ENCODE data around the gene AGPAT4. TPM values are rescaled to one million over a fixed set of nuclear protein-coding genes. Genes with fewer than 3 reads are reported as not detected.
A peak's percentile ranks its signal among the peaks of the same experiment; 100 is the strongest.

Gene AGPAT4
- total RNA-seq (2016; rRNA removed; fragmentation: Illumina TruSeq; extraction: Trizol): 0.04 and 0.07 TPM in 2 replicates
- under 0.01 TPM in 1 of 2 replicates, not detected in the other for total RNA-seq (2016; cell fraction: cytosol; rRNA removed; fragmentation: Illumina TruSeq; extraction: Trizol; ENCODE audit: low read depth)
- total RNA-seq (2016; cell fraction: insoluble cytoplasmic fraction; rRNA removed; fragmentation: Illumina TruSeq; extraction: Trizol): 0.04 TPM in 2 replicates
- 0.03 and 0.22 TPM in 2 replicates for total RNA-seq (2016; cell fraction: membrane; rRNA removed; fragmentation: Illumina TruSeq; extraction: Trizol)
- total RNA-seq (2016; cell fraction: nucleus; rRNA removed; fragmentation: Illumina TruSeq; extraction: Trizol): 0.12 and 0.19 TPM in 2 replicates
- 0.13 and 0.20 TPM in 2 replicates for polyA plus RNA-seq (2011; rRNA removed)
- polyA plus RNA-seq (2011; cell fraction: cytosol; rRNA removed): 0.03 and 0.10 TPM in 2 replicates
- polyA plus RNA-seq (2011; cell fraction: nucleus; rRNA removed): 0.39 and 0.40 TPM in 2 replicates
- 0.12 and 0.33 TPM in 2 replicates for polyA plus RNA-seq (2012)
- 0.06 TPM in 1 of 2 replicates, not detected in the other for polyA plus RNA-seq (2016; cell fraction: cytosol; fragmentation: Illumina TruSeq; extraction: Trizol; ENCODE audit: low read depth)
- not detected in 2 replicates for polyA plus RNA-seq (2016; cell fraction: insoluble cytoplasmic fraction; fragmentation: Illumina TruSeq; extraction: Trizol; ENCODE audit: low read depth)
- 0.10 TPM in 1 of 2 replicates, not detected in the other for polyA plus RNA-seq (2016; cell fraction: membrane; fragmentation: Illumina TruSeq; extraction: Trizol; ENCODE audit: low read depth)
- polyA plus RNA-seq (2016; cell fraction: nucleus; fragmentation: Illumina TruSeq; extraction: Trizol; ENCODE audit: insufficient read depth, low read depth): 0.08 and 0.33 TPM in 2 replicates
- 3.9 TPM in 1 of 2 replicates, not detected in the other for polyA minus RNA-seq (2011; rRNA and poly(A)+ RNA removed; ENCODE audit: low replicate concordance)
- not detected in 2 replicates for polyA minus RNA-seq (2011; cell fraction: cytosol; rRNA and poly(A)+ RNA removed)
- polyA minus RNA-seq (2011; cell fraction: nucleus; rRNA and poly(A)+ RNA removed): 0.52 and 1.2 TPM in 2 replicates
- Bru-seq, nascent RNA: percentile 19 among the genes with signal in this experiment
- percentile 16 among the genes with signal in this experiment for BruChase-seq, experiment 1, labeled RNA remaining after a 6-hour chase
- BruChase-seq, experiment 2, labeled RNA remaining after a 2-hour chase: percentile 17 among the genes with signal in this experiment
- long read RNA-seq, experiment 1: 0 reads
- long read RNA-seq, experiment 2, partial matches to known transcripts: 1 of 1 reads
- long read RNA-seq, experiment 2, other reads (novel, unspliced or antisense): 0 of 1 reads

DNA sequence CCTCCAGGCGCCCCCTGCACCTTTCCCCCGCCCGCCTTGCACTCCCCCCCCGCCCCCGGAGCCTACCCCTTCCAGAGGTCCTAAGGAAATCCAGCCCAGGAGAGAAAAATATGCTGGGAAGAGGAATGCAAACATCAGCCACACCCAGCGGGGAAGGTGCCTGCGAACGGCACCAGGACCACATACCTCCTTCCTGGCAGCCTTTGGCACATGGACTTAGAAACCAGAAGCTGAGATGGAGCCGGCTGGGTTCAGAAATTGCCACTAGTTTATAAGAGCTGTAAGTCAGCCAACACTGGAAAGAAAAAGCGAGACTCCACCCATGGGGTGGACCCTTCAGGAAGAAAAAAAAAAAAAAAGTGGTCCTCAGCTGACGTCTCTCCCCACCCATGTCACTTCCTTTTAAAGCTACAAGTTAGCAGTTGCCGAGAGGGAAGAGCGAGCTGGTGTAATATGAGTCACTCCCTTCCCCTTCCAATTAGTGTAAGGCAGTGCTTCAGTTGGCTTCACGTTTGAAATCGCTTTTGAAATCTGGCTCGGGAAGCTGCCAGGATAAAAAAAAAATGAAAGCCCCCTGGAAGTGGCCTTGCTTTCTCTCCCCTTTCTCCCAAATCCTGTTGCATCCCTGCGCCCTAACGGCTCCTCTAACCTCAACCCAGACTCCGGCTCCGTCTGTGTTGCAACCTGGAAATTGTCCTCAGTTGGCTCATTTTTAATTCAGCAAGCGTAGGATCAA, at the start of gene AGPAT4:
TSS of gene AGPAT4 (minus strand) at position 310 of the 736 bp plus-strand sequence. CDS start 41,848 bp downstream, outside the sequence.
- FAIRE-seq (no peak), DNase-seq (ENCODE audit: low spot score) (peak; percentile 32), ATAC-seq (peak; percentile 77)
- Histone ChIP-seq H3K9ac (ENCODE audit: insufficient read depth, low read depth, low read length) (no peak within 1 kb of the TSS), H3K4me1 (ENCODE audit: insufficient read depth, low read length) (no peaks in the 10 kb centered on the region), H3K27ac (ENCODE audit: extremely low read length, insufficient read depth, low read length) (no peak within 1 kb of the TSS), H3K4me2 (ENCODE audit: low read depth, low read length) (peak within 1 kb of the TSS; percentile 34; the same call in 1 of the 2 replicates), H3K36me3 (replicated peaks in 1 of 2; ENCODE audit: control insufficient read depth in 1 of 2, insufficient read depth in 2 of 2, low read length in 2 of 2) (no peaks in the 10 kb centered on the region), H3K79me2 (ENCODE audit: insufficient read depth, low read length) (no peaks in the 10 kb centered on the region), H3K4me3 (replicated peaks in 1 of 3; ENCODE audit: insufficient read depth in 1 of 3, low read depth in 2 of 3, low read length in 3 of 3) (no peak within 1 kb of the TSS), H3K27me3 (ENCODE audit: control insufficient read depth in 1 of 2, insufficient read depth in 2 of 2, low read length in 2 of 2) (peaks cover 0 to 12% of the 10 kb centered on the region in 2 experiments; a peak in 2 of 5 replicates), H2AFZ (ENCODE audit: low read length) (no peak within 1 kb of the TSS), H4K20me1 (ENCODE audit: insufficient read depth, low read length) (no peaks in the 10 kb centered on the region), H3K9me3 (ENCODE audit: low read length) (no peaks in the 10 kb centered on the region)
- CTCF ChIA-PET (ENCODE audit: low intra/inter-chr PET ratio, low total read pairs): no interaction called here
- peak; percentile 43; the same call in 1 of the 2 replicates for TF ChIP-seq GABPB1 (CRISPR knock-in tag; IDR thresholded peaks at IDR 0.05)
- TF ChIP-seq, protein P1, sequence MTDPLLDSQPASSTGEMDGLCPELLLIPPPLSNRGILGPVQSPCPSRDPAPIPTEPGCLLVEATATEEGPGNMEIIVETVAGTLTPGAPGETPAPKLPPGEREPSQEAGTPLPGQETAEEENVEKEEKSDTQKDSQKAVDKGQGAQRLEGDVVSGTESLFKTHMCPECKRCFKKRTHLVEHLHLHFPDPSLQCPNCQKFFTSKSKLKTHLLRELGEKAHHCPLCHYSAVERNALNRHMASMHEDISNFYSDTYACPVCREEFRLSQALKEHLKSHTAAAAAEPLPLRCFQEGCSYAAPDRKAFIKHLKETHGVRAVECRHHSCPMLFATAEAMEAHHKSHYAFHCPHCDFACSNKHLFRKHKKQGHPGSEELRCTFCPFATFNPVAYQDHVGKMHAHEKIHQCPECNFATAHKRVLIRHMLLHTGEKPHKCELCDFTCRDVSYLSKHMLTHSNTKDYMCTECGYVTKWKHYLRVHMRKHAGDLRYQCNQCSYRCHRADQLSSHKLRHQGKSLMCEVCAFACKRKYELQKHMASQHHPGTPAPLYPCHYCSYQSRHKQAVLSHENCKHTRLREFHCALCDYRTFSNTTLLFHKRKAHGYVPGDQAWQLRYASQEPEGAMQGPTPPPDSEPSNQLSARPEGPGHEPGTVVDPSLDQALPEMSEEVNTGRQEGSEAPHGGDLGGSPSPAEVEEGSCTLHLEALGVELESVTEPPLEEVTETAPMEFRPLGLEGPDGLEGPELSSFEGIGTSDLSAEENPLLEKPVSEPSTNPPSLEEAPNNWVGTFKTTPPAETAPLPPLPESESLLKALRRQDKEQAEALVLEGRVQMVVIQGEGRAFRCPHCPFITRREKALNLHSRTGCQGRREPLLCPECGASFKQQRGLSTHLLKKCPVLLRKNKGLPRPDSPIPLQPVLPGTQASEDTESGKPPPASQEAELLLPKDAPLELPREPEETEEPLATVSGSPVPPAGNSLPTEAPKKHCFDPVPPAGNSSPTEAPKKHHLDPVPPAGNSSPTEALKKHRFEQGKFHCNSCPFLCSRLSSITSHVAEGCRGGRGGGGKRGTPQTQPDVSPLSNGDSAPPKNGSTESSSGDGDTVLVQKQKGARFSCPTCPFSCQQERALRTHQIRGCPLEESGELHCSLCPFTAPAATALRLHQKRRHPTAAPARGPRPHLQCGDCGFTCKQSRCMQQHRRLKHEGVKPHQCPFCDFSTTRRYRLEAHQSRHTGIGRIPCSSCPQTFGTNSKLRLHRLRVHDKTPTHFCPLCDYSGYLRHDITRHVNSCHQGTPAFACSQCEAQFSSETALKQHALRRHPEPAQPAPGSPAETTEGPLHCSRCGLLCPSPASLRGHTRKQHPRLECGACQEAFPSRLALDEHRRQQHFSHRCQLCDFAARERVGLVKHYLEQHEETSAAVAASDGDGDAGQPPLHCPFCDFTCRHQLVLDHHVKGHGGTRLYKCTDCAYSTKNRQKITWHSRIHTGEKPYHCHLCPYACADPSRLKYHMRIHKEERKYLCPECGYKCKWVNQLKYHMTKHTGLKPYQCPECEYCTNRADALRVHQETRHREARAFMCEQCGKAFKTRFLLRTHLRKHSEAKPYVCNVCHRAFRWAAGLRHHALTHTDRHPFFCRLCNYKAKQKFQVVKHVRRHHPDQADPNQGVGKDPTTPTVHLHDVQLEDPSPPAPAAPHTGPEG (CRISPR knock-in tag; IDR thresholded peaks at IDR 0.05): no peak
- TF ChIP-seq, protein P2, sequence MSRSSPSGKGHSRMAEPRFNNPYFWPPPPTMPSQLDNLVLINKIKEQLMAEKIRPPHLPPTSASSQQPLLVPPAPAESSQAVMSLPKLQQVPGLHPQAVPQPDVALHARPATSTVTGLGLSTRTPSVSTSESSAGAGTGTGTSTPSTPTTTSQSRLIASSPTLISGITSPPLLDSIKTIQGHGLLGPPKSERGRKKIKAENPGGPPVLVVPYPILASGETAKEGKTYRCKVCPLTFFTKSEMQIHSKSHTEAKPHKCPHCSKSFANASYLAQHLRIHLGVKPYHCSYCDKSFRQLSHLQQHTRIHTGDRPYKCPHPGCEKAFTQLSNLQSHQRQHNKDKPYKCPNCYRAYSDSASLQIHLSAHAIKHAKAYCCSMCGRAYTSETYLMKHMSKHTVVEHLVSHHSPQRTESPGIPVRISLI (CRISPR knock-in tag; IDR thresholded peaks at IDR 0.05; ENCODE audit: borderline replicate concordance): 0 out of 2 replicates have a peak, but pooled peaks have one; percentile 30
- 0 out of 2 replicates have a peak, but pooled peaks have one; percentile 16 for TF ChIP-seq FOSL2 (CRISPR knock-in tag; IDR thresholded peaks at IDR 0.05)
- no peak for TF ChIP-seq GABPA (IDR thresholded peaks at IDR 0.05; ENCODE audit: low read depth, low read length)
- peak; percentile 64 for TF ChIP-seq GABPA (CRISPR knock-in tag; IDR thresholded peaks at IDR 0.05; ENCODE audit: low read depth)
- POLR2A ChIA-PET: no interaction called here
- BruUV-seq (replicated peaks): no TSS peak
- 7% methylated on average over 21 of the region's 21 CpGs for WGBS (ENCODE audit: low lambda C conversion rate)
- in situ Hi-C loops (cut with HindIII; ENCODE audit: extremely low pct_ligation_motif_present, low pct_unique_long_range_greater_than_20kb): no loop called here
- intact Hi-C loops (cut with micrococcal nuclease; ENCODE audit: unreplicated experiment): no loop called here

Data from HepG2 (cell line).